ENCODE measurements around the gene USP15.
"Not testable (repeated sequence)": the region's sequence is repeated elsewhere in the genome, so short reads cannot be mapped to it uniquely, and the experiment has no call there.

The USP15 gene

DNA sequence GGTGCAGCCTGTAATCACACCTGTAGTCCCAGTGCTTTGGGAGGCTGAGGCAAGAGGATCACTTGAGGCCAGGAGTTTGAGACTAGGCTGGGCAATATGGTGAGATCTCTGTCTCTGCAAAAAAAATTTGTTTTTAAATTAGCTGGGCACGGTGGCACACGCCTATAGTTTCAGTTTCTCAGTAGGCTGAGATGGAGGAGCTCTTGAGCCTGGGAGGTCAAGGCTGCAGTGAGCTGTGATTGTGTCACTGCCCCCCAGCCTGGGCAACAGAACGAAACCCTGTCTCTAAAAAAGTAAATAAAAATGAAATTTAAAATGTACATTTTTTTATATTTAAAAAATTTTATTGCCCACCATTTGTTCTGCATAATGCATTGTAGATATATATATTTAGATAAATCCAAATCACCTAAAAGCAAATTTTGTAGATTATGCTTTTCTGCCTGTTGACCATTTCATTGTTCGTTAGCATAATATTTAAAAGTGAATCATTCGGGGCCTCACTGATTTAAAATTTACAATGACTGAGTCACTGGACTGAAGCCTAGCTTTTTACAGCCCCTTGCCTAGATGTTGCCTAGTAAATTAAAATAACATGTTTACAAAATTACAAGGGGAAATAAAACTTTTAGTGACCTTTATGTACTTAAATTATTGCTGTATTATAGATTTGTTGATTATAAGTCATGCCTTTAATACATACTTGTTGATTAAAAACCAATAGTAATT, 87.9 kb downstream of the USP15 start:
- no peak for DNase-seq (ENCODE audit: insufficient read length, low spot score)
- no peak for TF ChIP-seq CTCF (IDR thresholded peaks at IDR 0.05; ENCODE audit: insufficient read depth, missing control alignments)
- FAIRE-seq: no peak

- DNase-seq (ENCODE audit: insufficient read length, low spot score) (no peak), FAIRE-seq (no peak)
- TF ChIP-seq CTCF (IDR thresholded peaks at IDR 0.05; ENCODE audit: insufficient read depth, missing control alignments): no peak
These were observed 90.3 kb downstream of the USP15 start for GRCh38 chr12:62350554-62350953.

DNA sequence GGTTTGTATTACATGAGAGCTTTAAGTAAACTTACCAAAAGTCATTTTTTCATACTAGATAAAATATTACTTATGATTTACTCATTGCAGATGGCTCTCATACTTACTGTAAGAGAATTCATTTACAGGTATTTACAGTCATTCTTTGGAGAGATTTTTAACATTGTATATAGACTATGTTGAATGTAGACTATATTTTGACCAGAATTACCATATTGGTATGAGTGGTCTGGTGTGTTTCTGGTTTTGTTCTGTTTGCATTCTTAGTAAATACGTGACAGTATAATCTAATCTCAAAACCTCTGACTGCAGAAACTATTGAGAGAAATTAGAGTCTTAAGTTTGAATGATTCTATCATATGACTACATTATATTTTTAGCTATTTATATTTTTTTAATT, 91.1 kb downstream of the USP15 start:
- FAIRE-seq: no peak
- no peak for TF ChIP-seq CTCF (IDR thresholded peaks at IDR 0.05; ENCODE audit: insufficient read depth, missing control alignments)

GRCh38 chr12:62361048-62361447, 100.8 kb downstream of the USP15 start:
- DNase-seq (ENCODE audit: insufficient read length, low spot score) (no peak), FAIRE-seq (no peak)
- TF ChIP-seq CTCF (IDR thresholded peaks at IDR 0.05; ENCODE audit: insufficient read depth, missing control alignments): no peak

More for the DNA sequence above, 91.1 kb downstream of the USP15 start:
- DNase-seq (ENCODE audit: insufficient read length, low spot score): no peak

DNA sequence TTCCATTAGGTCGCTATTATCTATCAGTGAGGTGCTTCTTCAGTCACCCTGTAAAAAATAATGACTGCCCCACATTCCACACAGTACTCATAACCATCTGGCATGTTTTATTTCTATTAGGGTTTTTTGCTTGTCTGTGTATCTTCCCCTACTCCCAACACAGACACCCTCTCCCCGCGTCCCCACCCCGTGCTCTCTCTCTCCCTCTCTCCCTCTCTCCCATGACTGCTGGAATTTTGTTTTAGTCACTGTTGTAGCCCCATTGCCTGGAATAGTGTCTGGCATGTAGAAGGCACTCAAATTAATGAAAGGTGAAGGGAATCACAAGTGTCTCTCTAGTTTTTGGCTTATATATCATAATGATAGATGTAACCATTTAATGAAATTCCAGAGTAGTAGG, 103.3 kb downstream of the USP15 start:
- FAIRE-seq (no peak), DNase-seq (ENCODE audit: insufficient read length, low spot score) (no peak)
- no peak for TF ChIP-seq CTCF (IDR thresholded peaks at IDR 0.05; ENCODE audit: insufficient read depth, missing control alignments)

DNA sequence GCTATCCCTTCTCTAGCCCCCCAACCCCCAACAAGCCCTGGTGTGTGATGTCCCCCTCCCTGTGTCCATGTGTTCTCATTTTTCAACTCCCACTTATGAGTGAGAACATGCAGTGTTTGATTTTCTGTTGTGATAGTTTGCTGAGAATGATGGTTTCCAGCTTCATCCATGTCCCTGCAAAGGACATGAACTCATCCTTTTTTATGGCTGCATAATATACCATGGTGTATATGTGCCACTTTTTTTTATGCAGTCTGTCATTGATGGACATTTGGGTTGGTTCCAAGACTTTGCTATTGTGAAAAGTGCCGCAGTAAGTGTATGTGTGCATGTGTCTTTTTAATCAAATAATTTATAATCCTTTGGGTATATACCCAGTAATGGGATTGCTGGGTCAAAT, 104.5 kb downstream of the USP15 start:
- DNase-seq (ENCODE audit: insufficient read length, low spot score); FAIRE-seq: not testable (repeated sequence)

- FAIRE-seq; DNase-seq (ENCODE audit: insufficient read length, low spot score): not testable (repeated sequence)
These were observed 105.6 kb downstream of the USP15 start for GRCh38 chr12:62365846-62366245.

GRCh38 chr12:62368430-62369223, 108.4 kb downstream of the USP15 start:
- DNase-seq (ENCODE audit: insufficient read length, low spot score); FAIRE-seq: not testable (repeated sequence)

Data from D721Med (cell line).